Spleen (tissue), 7 donors: ENCODE data around the gene CABLES1.

Source experiments
- POLR2A ChIP-seq, 3 donors: fragments of 450-650 bp; IDR thresholded peaks; one replicate each; pipeline ENCODE4 v1.5.1; 2017; ENCODE audit warnings: antibody characterized with exemption in 3 of 3, mild to moderate bottlenecking in 1 of 3
- POLR2AphosphoS5 ChIP-seq, 3 donors: sonication (generic); formaldehyde crosslinking; IDR thresholded peaks; one replicate each; pipeline ENCODE4 v1.5.1; 2017; ENCODE audit warnings: antibody characterized with exemption in 3 of 3
- TF ChIP-seq, protein P1 (sequence below), 11 experiments: fragments of 200-600 bp in 7 of 11; fragments of 450-650 bp in 4 of 11; sonication (generic) in 4 of 11; IDR thresholded peaks in 8 of 11; conservative IDR thresholded peaks in 3 of 11; 1 replicate in 7 of 11; 2 replicates in 4 of 11; pipeline versions ENCODE4 v1.4.0 to v1.8.0; 2016 to 2021; ENCODE audit warnings: antibody characterized with exemption in 11 of 11, inconsistent platforms in 4 of 11, mild to moderate bottlenecking in 1 of 11
- donor health status: DM: no; HTN: no; CAD: no; lungs with moderate emphysema.
- donor health status: DM: no; HTN: no; CAD: no.
- donor health status: DM: no; HTN: no; CAD: no.

DNA sequence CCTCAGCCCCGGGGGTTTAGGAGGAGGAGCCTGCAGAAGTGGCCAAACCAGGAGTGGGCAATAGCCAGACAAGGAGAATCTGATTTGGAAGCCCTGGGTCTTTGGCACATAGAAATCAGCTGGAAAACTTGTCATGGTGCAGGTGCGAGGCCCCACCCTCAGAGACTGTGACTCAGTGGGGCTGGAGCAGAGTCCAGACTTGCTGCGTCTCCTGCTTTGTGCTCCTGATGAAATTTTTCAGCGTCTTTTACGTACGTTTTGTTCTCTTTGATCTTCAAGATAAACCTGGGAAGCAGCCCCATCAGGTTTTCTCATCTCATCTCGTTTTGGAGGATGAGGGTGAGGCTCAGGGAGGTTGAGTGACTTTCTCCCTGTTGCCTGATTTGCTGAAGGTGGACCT lies 114.1 kb downstream of the CABLES1 start:
- TF ChIP-seq, protein P1, sequence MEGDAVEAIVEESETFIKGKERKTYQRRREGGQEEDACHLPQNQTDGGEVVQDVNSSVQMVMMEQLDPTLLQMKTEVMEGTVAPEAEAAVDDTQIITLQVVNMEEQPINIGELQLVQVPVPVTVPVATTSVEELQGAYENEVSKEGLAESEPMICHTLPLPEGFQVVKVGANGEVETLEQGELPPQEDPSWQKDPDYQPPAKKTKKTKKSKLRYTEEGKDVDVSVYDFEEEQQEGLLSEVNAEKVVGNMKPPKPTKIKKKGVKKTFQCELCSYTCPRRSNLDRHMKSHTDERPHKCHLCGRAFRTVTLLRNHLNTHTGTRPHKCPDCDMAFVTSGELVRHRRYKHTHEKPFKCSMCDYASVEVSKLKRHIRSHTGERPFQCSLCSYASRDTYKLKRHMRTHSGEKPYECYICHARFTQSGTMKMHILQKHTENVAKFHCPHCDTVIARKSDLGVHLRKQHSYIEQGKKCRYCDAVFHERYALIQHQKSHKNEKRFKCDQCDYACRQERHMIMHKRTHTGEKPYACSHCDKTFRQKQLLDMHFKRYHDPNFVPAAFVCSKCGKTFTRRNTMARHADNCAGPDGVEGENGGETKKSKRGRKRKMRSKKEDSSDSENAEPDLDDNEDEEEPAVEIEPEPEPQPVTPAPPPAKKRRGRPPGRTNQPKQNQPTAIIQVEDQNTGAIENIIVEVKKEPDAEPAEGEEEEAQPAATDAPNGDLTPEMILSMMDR (IDR thresholded peaks at IDR 0.05 in 8 of 11, conservative IDR thresholded peaks at IDR 0.05 in 3 of 11) = no peak
- no peak for TF ChIP-seq POLR2A (IDR thresholded peaks at IDR 0.05)
- TF ChIP-seq POLR2AphosphoS5 (IDR thresholded peaks at IDR 0.05) = no peak
